ENCODE measurements around the gene FAM124A.

DNA sequence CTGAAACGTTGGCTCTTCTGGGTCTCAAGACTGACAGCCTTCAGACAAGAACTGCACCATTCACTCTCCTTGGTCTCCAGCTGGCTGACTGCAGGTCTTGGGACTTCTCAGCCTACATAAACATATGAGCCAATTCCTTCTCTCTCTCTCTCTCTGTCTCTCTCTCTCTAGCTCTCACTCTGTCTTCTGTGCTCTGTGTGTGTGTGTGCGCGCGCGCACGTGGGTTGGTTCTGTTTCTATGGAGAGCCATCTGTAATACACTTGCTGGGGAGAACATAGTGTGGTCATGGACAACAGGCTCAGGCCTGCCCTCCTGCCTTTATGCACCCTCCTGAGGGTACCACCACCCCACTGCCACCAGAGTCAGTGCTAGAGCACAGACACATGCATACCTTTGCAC, 103.6 kb downstream of the FAM124A start:
- TF ChIP-seq, protein P1, sequence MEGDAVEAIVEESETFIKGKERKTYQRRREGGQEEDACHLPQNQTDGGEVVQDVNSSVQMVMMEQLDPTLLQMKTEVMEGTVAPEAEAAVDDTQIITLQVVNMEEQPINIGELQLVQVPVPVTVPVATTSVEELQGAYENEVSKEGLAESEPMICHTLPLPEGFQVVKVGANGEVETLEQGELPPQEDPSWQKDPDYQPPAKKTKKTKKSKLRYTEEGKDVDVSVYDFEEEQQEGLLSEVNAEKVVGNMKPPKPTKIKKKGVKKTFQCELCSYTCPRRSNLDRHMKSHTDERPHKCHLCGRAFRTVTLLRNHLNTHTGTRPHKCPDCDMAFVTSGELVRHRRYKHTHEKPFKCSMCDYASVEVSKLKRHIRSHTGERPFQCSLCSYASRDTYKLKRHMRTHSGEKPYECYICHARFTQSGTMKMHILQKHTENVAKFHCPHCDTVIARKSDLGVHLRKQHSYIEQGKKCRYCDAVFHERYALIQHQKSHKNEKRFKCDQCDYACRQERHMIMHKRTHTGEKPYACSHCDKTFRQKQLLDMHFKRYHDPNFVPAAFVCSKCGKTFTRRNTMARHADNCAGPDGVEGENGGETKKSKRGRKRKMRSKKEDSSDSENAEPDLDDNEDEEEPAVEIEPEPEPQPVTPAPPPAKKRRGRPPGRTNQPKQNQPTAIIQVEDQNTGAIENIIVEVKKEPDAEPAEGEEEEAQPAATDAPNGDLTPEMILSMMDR (conservative IDR thresholded peaks at IDR 0.05 in 1 of 2, IDR thresholded peaks at IDR 0.05 in 1 of 2; ENCODE audit: extremely low read depth in 1 of 2, insufficient read depth in 1 of 2, low read depth in 1 of 2, low read length in 2 of 2) = no peak
- no peak for TF ChIP-seq EZH2 (IDR thresholded peaks at IDR 0.05; ENCODE audit: borderline replicate concordance, low read length)
